ENCODE measurements around the gene SLC9B1.

DNA sequence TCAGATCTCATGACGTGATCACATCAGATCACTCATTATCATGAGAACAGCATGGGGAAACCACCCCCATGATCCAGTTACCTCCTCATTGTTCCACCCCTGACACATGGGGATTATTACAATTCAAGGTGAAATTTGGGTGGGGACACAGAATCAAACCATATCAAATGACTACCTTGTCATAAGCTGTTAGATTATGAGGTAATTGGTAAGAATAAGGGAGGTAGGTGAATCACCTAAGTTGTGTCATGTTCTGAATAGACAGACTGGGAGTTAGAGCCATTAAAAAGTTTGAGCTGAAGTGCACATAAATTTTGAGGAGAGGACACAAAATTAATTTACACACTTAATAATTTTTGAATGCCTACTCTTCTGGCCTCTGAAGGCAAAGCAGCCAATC is 24.7 kb downstream of the SLC9B1 start:
- TF ChIP-seq, protein P1, sequence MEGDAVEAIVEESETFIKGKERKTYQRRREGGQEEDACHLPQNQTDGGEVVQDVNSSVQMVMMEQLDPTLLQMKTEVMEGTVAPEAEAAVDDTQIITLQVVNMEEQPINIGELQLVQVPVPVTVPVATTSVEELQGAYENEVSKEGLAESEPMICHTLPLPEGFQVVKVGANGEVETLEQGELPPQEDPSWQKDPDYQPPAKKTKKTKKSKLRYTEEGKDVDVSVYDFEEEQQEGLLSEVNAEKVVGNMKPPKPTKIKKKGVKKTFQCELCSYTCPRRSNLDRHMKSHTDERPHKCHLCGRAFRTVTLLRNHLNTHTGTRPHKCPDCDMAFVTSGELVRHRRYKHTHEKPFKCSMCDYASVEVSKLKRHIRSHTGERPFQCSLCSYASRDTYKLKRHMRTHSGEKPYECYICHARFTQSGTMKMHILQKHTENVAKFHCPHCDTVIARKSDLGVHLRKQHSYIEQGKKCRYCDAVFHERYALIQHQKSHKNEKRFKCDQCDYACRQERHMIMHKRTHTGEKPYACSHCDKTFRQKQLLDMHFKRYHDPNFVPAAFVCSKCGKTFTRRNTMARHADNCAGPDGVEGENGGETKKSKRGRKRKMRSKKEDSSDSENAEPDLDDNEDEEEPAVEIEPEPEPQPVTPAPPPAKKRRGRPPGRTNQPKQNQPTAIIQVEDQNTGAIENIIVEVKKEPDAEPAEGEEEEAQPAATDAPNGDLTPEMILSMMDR (IDR thresholded peaks at IDR 0.05): no peak
- TF ChIP-seq EP300 (IDR thresholded peaks at IDR 0.05) (no peak), POLR2A (IDR thresholded peaks at IDR 0.05) (no peak), POLR2AphosphoS5 (IDR thresholded peaks at IDR 0.05) (no peak)

Data from stomach (tissue), 4 donors.